ENCODE data around the gene ATP6V1G3. TPM values are rescaled to one million over a fixed set of nuclear protein-coding genes. Genes with fewer than 3 reads are reported as not detected.
A peak's percentile ranks its signal among the peaks of the same experiment; 100 is the strongest.

ATP6V1G3 gene
- total and polyA plus RNA-seq, 9 of the 15 experiments (the other 6 are each of a cell fraction or from before 2014, with no cell fraction given): 0.32 TPM; not detected in 8

- 0 out of 2 replicates have a peak, but pooled peaks have one; percentile 38 for TF ChIP-seq ZNF592 (IDR thresholded peaks at IDR 0.05)
- no peak for TF ChIP-seq MBD2 (IDR thresholded peaks at IDR 0.05; ENCODE audit: borderline replicate concordance, low read depth)
- no peak for TF ChIP-seq PTTG1 (tag; IDR thresholded peaks at IDR 0.05; ENCODE audit: low read depth)
These were observed 17.1 kb downstream of the ATP6V1G3 start (continued) for GRCh38 chr1:198523182-198523950.

GRCh38 chr1:198520524-198521254 lies 19.8 kb downstream of the ATP6V1G3 start:
- DNase-seq (ENCODE audit: extremely low read depth in 1 of 4, low spot score in 3 of 4): no peak
- H3K4me1 ChIP-seq (replicated peaks in 1 of 2; ENCODE audit: control insufficient read depth in 2 of 2, insufficient read depth in 2 of 2, low read length in 2 of 2): peaks cover 0 to 8% of the 10 kb centered on the region in 2 experiments; a peak in 2 of 5 replicates
- POLR2A ChIA-PET: interaction anchor here (1.3 kb wide), 1 partner anchor 165 kb away, joined by 4 read pairs; no protein-coding TSS in a partner anchor
- no peak for FAIRE-seq
- no peak overlapping the region for H3K27ac ChIP-seq (ENCODE audit: extremely low read depth, low read depth, low read length)
- whole genome bisulfite sequencing (ENCODE audit: insufficient coverage, low coverage, missing lambda C conversion rate): 33% methylated on average over 5 of the region's 5 CpGs
- no peak overlapping the region for H3K4me3 ChIP-seq
- H3K27me3 ChIP-seq (ENCODE audit: control insufficient read depth in 2 of 2, insufficient read depth in 2 of 2, low read length in 2 of 2): no peaks in the 10 kb centered on the region
- H3K36me3 ChIP-seq (ENCODE audit: control insufficient read depth, insufficient read depth, low read length): no peaks in the 10 kb centered on the region
- H3K9ac ChIP-seq (ENCODE audit: insufficient read depth in 1 of 2, low read depth in 2 of 2, low read length in 2 of 2): no peak overlapping the region
- no TSS peak for BruUV-seq (replicated peaks)
- H3K9me1 ChIP-seq (ENCODE audit: control insufficient read depth, insufficient read depth, low read length): no peaks in the 10 kb centered on the region
- H3K9me3 ChIP-seq (replicated peaks; ENCODE audit: control insufficient read depth, insufficient read depth, low read depth, low read length): no peaks in the 10 kb centered on the region
- no peaks in the 10 kb centered on the region for H3K79me2 ChIP-seq (ENCODE audit: control insufficient read depth, insufficient read depth, low read length)
- CTCF ChIA-PET (ENCODE audit: low intra/inter-chr PET ratio): no interaction called here
- in situ Hi-C loops (cut with MboI): no loop called here
- no peak for ATAC-seq
- no peak overlapping the region for H3K4me2 ChIP-seq (ENCODE audit: insufficient read depth, low read length)
- peak; percentile 14; the same call in 1 of the 2 replicates for TF ChIP-seq ATF3 (IDR thresholded peaks at IDR 0.05)
- no peak for TF ChIP-seq ATF3 (CRISPR knock-in tag; conservative IDR thresholded peaks at IDR 0.05)
- peak; percentile 35 for TF ChIP-seq ZNF316 (IDR thresholded peaks at IDR 0.05)
- TF ChIP-seq HNRNPL (IDR thresholded peaks at IDR 0.05; ENCODE audit: low read depth, low read length): no peak
- intact Hi-C loops (cut with micrococcal nuclease): loop anchor here (5.0 kb wide), 2 partner anchors 77 to 112 kb away; no protein-coding TSS in a partner anchor
- H4K20me1 ChIP-seq (replicated peaks; ENCODE audit: control insufficient read depth, insufficient read depth, low read length): no peaks in the 10 kb centered on the region
- peak overlapping the region; percentile 29 for H2AFZ ChIP-seq (ENCODE audit: low read depth, low read length)

Measured in K562 (cell line).